ENCODE results near the gene HM13. TPM values are rescaled to one million over a fixed set of nuclear protein-coding genes. Genes with fewer than 3 reads are reported as not detected.
A peak's percentile ranks its signal among the peaks of the same experiment; 100 is the strongest.

The HM13 gene
- total RNA-seq, 6 experiments from 2014 or later = 265 to 332 (median 284) TPM

GRCh38 chr20:31485450-31486339, 28.5 kb upstream of the HM13 start:
- no peaks in the 10 kb centered on the region; the same call in 1 of the 2 replicates for H3K36me3 Mint-ChIP-seq (ENCODE audit: low read depth)
- H3K27me3 Mint-ChIP-seq (ENCODE audit: insufficient read depth) = peaks cover 37% of the 10 kb centered on the region
- no peaks in the 10 kb centered on the region; the same call in 1 of the 2 replicates for H3K9me3 Mint-ChIP-seq
- no peak overlapping the region for H3K27ac Mint-ChIP-seq
- no peak for TF ChIP-seq CTCF (IDR thresholded peaks at IDR 0.05)
- no peak for DNase-seq
- H3K4me3 Mint-ChIP-seq = peak overlapping the region; percentile 58
- peaks cover 6% of the 10 kb centered on the region; the same call in 1 of the 2 replicates for H3K4me1 Mint-ChIP-seq (ENCODE audit: low read depth)

DNA sequence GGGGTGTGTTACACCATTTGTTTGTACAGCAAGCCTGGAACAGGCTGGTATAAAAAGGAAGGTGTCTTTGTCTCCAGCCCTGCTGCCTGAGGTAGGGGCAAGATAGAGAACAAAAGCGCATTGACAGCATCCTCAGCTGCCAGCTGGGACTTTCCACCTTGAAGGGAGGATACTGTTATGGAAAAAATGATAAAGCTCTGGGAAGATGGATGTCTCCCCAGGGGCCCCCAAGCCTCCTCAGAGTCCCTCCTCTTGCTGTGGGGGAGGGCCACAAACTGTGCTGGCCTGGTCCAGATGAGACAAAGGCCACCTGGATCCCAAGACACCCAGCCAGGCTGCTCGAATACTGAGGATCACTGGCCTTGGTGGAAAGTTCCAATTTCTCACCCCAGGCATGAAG, 26.1 kb upstream of the HM13 start:
- H3K4me3 Mint-ChIP-seq = no peak overlapping the region
- no peaks in the 10 kb centered on the region; the same call in 1 of the 2 replicates for H3K36me3 Mint-ChIP-seq (ENCODE audit: low read depth)
- no peaks in the 10 kb centered on the region; the same call in 1 of the 2 replicates for H3K9me3 Mint-ChIP-seq
- H3K4me1 Mint-ChIP-seq (ENCODE audit: low read depth) = peaks cover 6% of the 10 kb centered on the region; the same call in 1 of the 2 replicates
- H3K27ac Mint-ChIP-seq = no peak overlapping the region
- no peak for DNase-seq
- peaks cover 29% of the 10 kb centered on the region for H3K27me3 Mint-ChIP-seq (ENCODE audit: insufficient read depth)
- no peak for TF ChIP-seq CTCF (IDR thresholded peaks at IDR 0.05)

DNA sequence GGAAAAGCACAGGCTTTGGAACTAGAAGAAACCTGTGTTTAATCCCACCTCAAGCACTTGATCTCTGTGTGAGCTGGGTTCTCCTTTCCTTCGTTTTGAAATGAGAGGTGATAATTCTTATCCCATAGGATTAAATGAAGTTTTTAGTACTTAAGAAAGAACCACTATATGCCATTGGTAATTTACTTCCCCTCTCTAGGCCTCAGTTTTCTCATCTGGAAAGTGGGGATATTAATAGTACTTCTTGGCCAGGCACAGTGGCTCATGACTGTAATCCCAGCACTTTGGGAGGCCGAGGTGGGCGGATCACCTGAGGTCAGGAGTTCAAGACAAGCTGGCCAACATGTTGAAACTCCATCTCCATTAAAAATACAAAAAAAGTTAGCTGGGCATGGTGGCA, 25.1 kb upstream of the HM13 start:
- no peak for TF ChIP-seq CTCF (IDR thresholded peaks at IDR 0.05)
- no peak overlapping the region for H3K27ac Mint-ChIP-seq
- H3K36me3 Mint-ChIP-seq (ENCODE audit: low read depth) = no peaks in the 10 kb centered on the region; the same call in 1 of the 2 replicates
- no peak for DNase-seq
- peaks cover 29% of the 10 kb centered on the region for H3K27me3 Mint-ChIP-seq (ENCODE audit: insufficient read depth)
- no peak overlapping the region for H3K4me3 Mint-ChIP-seq
- H3K9me3 Mint-ChIP-seq = no peaks in the 10 kb centered on the region; the same call in 1 of the 2 replicates
- peaks cover 6% of the 10 kb centered on the region; the same call in 1 of the 2 replicates for H3K4me1 Mint-ChIP-seq (ENCODE audit: low read depth)

- H3K27ac Mint-ChIP-seq = no peak overlapping the region
- no peaks in the 10 kb centered on the region for H3K36me3 Mint-ChIP-seq (ENCODE audit: low read depth)
- no peak for DNase-seq
- H3K27me3 Mint-ChIP-seq (ENCODE audit: insufficient read depth) = peaks cover 21% of the 10 kb centered on the region
- no peak overlapping the region for H3K4me3 Mint-ChIP-seq
- H3K4me1 Mint-ChIP-seq (ENCODE audit: low read depth) = peaks cover 6% of the 10 kb centered on the region; the same call in 1 of the 2 replicates
- TF ChIP-seq CTCF (IDR thresholded peaks at IDR 0.05) = no peak
- H3K9me3 Mint-ChIP-seq = no peaks in the 10 kb centered on the region
Measured at GRCh38 chr20:31490752-31491151, 23.5 kb upstream of the HM13 start.

- Mint-ChIP-seq H3K36me3 (ENCODE audit: low read depth) (no peaks in the 10 kb centered on the region), H3K27me3 (ENCODE audit: insufficient read depth) (peaks cover 16% of the 10 kb centered on the region), H3K27ac (no peak overlapping the region), H3K4me3 (no peak overlapping the region), H3K4me1 (ENCODE audit: low read depth) (peaks cover 21% of the 10 kb centered on the region), H3K9me3 (no peaks in the 10 kb centered on the region)
- peak; percentile 48 for DNase-seq
- peak; percentile 80 for TF ChIP-seq CTCF (IDR thresholded peaks at IDR 0.05)
Measured at GRCh38 chr20:31494131-31494530, 20.1 kb upstream of the HM13 start.
